OCI-LY3 (cell line): ENCODE data around the gene LINS1.

ENCODE experiments used
- H2AFZ ChIP-seq: fragments of 200-600, 300-600 bp; shearing (Covaris generic); 2 replicates; pipeline ENCODE4 v1.6.0; 2014; ENCODE audit warnings: antibody characterized with exemption, low read depth, low read length
- H3K27ac ChIP-seq: fragments of 200-600, 300-600 bp; sonication (generic); 2 replicates; pipeline ENCODE4 v1.5.1; 2014; ENCODE audit warnings: mild to moderate bottlenecking, low read length, moderate library complexity, mixed read lengths
- H3K27me3 ChIP-seq: fragments of 200-600, 300-600 bp; sonication (generic); 2 replicates; pipeline ENCODE4 v1.6.1; 2014; ENCODE audit warnings: low read depth, low read length, mixed read lengths
- H3K36me3 ChIP-seq: fragments of 200-600, 300-600 bp; sonication (generic); replicated peaks from 2 replicates; pipeline ENCODE3; 2014; ENCODE audit warnings: low read depth, low read length, mixed read lengths
- H3K4me1 ChIP-seq: fragments of 300-600, 200-600 bp; sonication (generic); 2 replicates; pipeline ENCODE4 v1.6.1; 2014; ENCODE audit warnings: low read length, mixed read lengths
- H3K4me2 ChIP-seq: fragments of 200-600, 300-600 bp; sonication (generic); 2 replicates; pipeline ENCODE4 v1.6.1; 2014; ENCODE audit warnings: low read length, mixed read lengths
- H3K4me3 ChIP-seq: fragments of 300-600, 200-600 bp; sonication (generic); 2 replicates; pipeline ENCODE4 v1.5.1; 2014; ENCODE audit warnings: antibody characterized with exemption, mild to moderate bottlenecking, low read length, moderate library complexity
- H3K79me2 ChIP-seq: fragments of 300-600, 200-600 bp; shearing (Covaris generic); 2 replicates; pipeline ENCODE4 v1.6.1; 2014; ENCODE audit warnings: mild to moderate bottlenecking, low read length, mixed read lengths
- H3K9ac ChIP-seq: fragments of 300-600, 200-600 bp; shearing (Covaris generic); 2 replicates; pipeline ENCODE4 v1.6.0; 2014; ENCODE audit warnings: mild to moderate bottlenecking, low read length, moderate library complexity
- H3K9me3 ChIP-seq: fragments of 200-600, 300-600 bp; shearing (Covaris generic); 2 replicates; pipeline ENCODE4 v1.6.1; 2014; ENCODE audit warnings: low read length, mixed read lengths; ENCODE audit not compliant: insufficient read depth
- H4K20me1 ChIP-seq: fragments of 200-600, 300-600 bp; sonication (generic); 2 replicates; pipeline ENCODE4 v1.6.1; 2016; ENCODE audit warnings: low read length, mixed read lengths; ENCODE audit not compliant: insufficient read depth
- CTCF ChIP-seq: fragments of 200-600, 300-600 bp; sonication (generic); IDR thresholded peaks from 2 replicates; pipeline ENCODE4 v1.5.1; 2014; ENCODE audit warnings: antibody characterized with exemption, low read length, low read depth
- EZH2phosphoT487 ChIP-seq: fragments of 200-600 bp; shearing (Covaris generic); IDR thresholded peaks from 2 replicates; pipeline ENCODE4 v1.6.1; 2018; ENCODE audit warnings: antibody characterized with exemption, mixed run types, low read depth

The LINS1 gene

GRCh38 chr15:100648951-100649350 lies 47.0 kb upstream of the LINS1 start:
- no peak overlapping the region for H3K9ac ChIP-seq
- peaks cover 14% of the 10 kb centered on the region for H3K79me2 ChIP-seq
- H3K4me2 ChIP-seq, result no peak overlapping the region
- peaks cover 19% of the 10 kb centered on the region for H3K4me1 ChIP-seq
- peaks cover 21% of the 10 kb centered on the region; the same call in 1 of the 2 replicates for H4K20me1 ChIP-seq
- H3K27ac ChIP-seq, result no peak overlapping the region
- no peak overlapping the region for H2AFZ ChIP-seq
- TF ChIP-seq EZH2phosphoT487 (no peak), CTCF (no peak)
- H3K4me3 ChIP-seq, result no peak overlapping the region
- H3K9me3 ChIP-seq, result no peaks in the 10 kb centered on the region
- H3K36me3 ChIP-seq, result peaks cover 11% of the 10 kb centered on the region
- H3K27me3 ChIP-seq, result no peaks in the 10 kb centered on the region

GRCh38 chr15:100645671-100646070 lies 43.7 kb upstream of the LINS1 start:
- no peak overlapping the region for H2AFZ ChIP-seq
- peaks cover 42% of the 10 kb centered on the region for H4K20me1 ChIP-seq
- no peak overlapping the region for H3K27ac ChIP-seq
- TF ChIP-seq CTCF (no peak), EZH2phosphoT487 (no peak)
- peaks cover 5% of the 10 kb centered on the region for H3K36me3 ChIP-seq
- no peak overlapping the region for H3K9ac ChIP-seq
- no peaks in the 10 kb centered on the region for H3K27me3 ChIP-seq
- H3K4me3 ChIP-seq, result no peak overlapping the region
- H3K4me2 ChIP-seq, result no peak overlapping the region
- H3K4me1 ChIP-seq, result peaks cover 19% of the 10 kb centered on the region
- peaks cover 30% of the 10 kb centered on the region for H3K79me2 ChIP-seq
- H3K9me3 ChIP-seq, result no peaks in the 10 kb centered on the region

GRCh38 chr15:100642950-100643338 lies 41.0 kb upstream of the LINS1 start:
- peaks cover 44% of the 10 kb centered on the region for H4K20me1 ChIP-seq
- H3K9me3 ChIP-seq, result no peaks in the 10 kb centered on the region
- H3K4me3 ChIP-seq, result no peak overlapping the region
- no peak for TF ChIP-seq CTCF
- no peak for TF ChIP-seq EZH2phosphoT487
- no peaks in the 10 kb centered on the region for H3K4me1 ChIP-seq
- no peaks in the 10 kb centered on the region for H3K36me3 ChIP-seq
- no peak overlapping the region for H3K27ac ChIP-seq
- no peak overlapping the region for H2AFZ ChIP-seq
- no peaks in the 10 kb centered on the region for H3K27me3 ChIP-seq
- peaks cover 45% of the 10 kb centered on the region for H3K79me2 ChIP-seq
- no peak overlapping the region for H3K9ac ChIP-seq
- H3K4me2 ChIP-seq, result no peak overlapping the region

- H3K9ac ChIP-seq, result no peak overlapping the region
- no peak overlapping the region for H3K27ac ChIP-seq
- H3K9me3 ChIP-seq, result no peaks in the 10 kb centered on the region
- no peaks in the 10 kb centered on the region for H3K4me1 ChIP-seq
- peaks cover 46% of the 10 kb centered on the region for H3K79me2 ChIP-seq
- H2AFZ ChIP-seq, result no peak overlapping the region
- H3K27me3 ChIP-seq, result no peaks in the 10 kb centered on the region
- no peak for TF ChIP-seq CTCF
- TF ChIP-seq EZH2phosphoT487, result no peak
- H3K4me3 ChIP-seq, result no peak overlapping the region
- peaks cover 48% of the 10 kb centered on the region for H4K20me1 ChIP-seq
- no peak overlapping the region for H3K4me2 ChIP-seq
- no peaks in the 10 kb centered on the region for H3K36me3 ChIP-seq
Observed at GRCh38 chr15:100642213-100642949, 40.4 kb upstream of the LINS1 start.
